NCI-H2081 treated with DMSO at 0.1 percent for 48 hours (cell line): ENCODE data around the gene OR2A5.
"Not testable (repeated sequence)": the region's sequence is repeated elsewhere in the genome, so short reads cannot be mapped to it uniquely, and the experiment has no call there.

Experiments
- DNase-seq: peaks from one replicate; lab custom pipeline; 2025; lab: John Stamatoyannopoulos, UW

OR2A5 gene

DNA sequence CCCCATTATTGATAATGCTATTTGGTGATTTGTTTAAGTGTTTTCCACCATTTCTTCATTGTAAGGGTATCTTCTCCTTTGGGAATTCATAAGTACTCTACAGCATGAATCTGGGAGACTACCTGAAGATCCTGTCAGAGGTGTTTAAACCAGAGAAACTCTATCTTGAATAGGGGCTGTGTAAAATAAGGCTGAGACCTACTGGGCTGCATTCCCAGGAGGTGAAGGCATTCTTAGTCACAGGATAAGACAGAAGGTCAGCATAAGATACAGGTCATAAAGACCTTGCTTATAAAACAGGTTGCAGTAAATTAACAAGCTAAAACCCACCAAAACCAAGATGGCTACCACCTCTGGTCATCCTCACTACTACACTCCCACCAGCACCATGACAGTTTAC lies 13.4 kb upstream of the OR2A5 start:
- no peak for DNase-seq

DNA sequence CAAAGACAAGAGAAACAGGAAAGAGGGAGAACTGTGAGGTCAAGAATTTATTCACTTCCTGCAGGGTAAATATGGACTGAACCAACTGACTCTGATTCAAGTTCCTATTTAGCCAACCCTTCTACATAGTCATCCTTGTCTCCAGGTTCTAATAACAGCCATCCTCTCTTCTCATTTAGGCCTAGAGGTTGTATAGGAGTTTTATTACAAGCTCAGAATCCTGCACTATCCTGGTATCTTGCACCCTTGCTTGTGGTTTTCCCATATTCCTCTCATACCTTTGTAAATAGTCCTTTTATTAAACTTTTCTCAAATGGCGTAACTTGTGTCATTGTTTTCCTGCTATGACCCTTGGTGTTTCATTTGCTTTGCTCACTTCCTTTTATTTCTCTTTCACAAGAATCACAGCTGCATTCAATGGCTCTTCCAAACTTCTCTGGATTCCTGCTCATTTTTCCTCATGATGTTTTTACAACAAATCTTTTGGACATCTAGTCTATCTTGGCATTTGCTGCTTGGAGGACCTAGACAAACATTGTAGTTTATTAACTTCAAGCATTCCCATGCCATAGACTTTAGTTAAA lies 12.4 kb upstream of the OR2A5 start:
- no peak for DNase-seq

- no peak for DNase-seq
These were observed 11.2 kb upstream of the OR2A5 start for GRCh38 chr7:144037414-144038035.

GRCh38 chr7:144038887-144039286 lies 9.9 kb upstream of the OR2A5 start:
- no peak for DNase-seq

DNA sequence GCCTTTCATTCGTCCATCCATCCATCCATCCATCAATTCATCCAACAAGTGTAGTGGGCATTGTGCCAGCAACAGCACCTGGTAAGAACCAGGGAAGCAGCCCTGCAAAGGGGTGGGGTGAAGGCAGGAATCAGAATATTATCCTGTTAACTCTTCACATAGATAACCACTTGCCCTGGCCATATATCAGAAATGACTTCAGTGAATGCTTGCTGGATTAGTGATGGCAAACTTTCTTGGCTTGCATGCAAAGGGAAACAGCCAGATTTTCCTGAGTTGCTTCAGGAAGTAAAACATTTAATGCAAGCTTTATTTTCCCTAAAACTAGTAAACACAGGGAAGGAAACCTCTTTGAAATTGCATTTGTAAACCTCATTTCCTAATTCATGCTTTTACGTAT lies 743 bp downstream of the OR2A5 start:
- DNase-seq = no peak

DNA sequence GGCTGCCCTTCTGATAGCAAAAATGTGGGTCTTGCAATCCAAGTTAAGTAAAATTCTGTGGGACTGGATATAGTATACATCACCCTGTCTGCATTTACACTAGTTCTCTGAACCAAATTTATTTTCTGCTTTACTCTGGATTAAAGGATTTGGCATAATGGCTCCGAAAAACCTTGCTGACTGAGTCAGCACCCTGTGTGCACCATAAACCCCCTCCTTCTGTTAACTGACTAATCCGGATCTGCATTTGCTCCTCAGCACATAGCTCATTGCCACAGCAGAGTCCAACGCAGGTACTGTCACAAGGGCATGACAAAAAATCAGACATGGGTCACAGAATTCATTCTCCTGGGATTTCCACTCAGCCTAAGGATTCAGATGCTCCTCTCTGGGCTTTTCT lies 1.3 kb downstream of the OR2A5 start:
- DNase-seq = no peak

- DNase-seq = not testable (repeated sequence)
These were observed 2.1 kb downstream of the OR2A5 start for GRCh38 chr7:144050884-144051283.

- no peak for DNase-seq
These were observed 9.2 kb downstream of the OR2A5 start for GRCh38 chr7:144057954-144058353.

- no peak for DNase-seq
These were observed 15.0 kb downstream of the OR2A5 start for GRCh38 chr7:144063710-144064109.

DNA sequence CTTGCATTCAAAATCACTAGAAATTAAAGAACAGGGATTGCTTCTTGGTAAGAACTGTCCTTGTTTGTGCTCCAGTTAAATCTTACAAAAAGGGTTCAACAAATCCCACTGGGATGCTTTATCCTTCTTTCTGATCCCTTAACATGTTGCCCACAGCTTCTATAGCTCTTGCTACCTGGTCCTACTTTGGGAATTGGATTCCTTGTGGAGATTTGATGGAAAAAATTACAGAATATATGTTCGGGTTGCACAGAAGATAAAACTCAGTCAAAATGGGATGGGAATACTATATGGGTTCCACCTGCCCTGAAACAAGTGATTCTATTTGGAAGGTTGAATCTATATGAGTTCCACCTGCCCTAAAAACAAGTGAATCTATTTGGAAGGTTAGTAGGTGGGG lies 20.8 kb downstream of the OR2A5 start, which contains the start of gene OR2A25:
TSS of gene OR2A25 (plus strand) at position 301 of the 400 bp plus-strand sequence. CDS start 4,409 bp downstream, outside the sequence.
- DNase-seq = no peak

GRCh38 chr7:144069953-144070352 lies 21.2 kb downstream of the OR2A5 start:
- DNase-seq = no peak

DNA sequence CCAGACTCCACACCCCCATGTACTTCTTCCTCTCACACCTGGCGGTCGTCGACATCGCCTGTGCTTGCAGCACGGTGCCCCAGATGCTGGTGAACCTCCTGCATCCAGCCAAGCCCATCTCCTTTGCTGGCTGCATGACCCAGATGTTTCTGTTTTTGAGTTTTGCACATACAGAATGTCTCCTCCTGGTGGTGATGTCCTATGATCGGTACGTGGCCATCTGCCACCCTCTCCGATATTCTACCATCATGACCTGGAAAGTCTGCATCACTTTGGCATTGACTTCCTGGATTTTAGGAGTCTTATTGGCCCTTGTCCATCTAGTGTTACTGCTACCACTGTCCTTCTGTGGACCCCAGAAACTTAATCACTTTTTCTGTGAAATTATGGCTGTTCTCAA lies 25.6 kb downstream of the OR2A5 start:
- no peak for DNase-seq

DNA sequence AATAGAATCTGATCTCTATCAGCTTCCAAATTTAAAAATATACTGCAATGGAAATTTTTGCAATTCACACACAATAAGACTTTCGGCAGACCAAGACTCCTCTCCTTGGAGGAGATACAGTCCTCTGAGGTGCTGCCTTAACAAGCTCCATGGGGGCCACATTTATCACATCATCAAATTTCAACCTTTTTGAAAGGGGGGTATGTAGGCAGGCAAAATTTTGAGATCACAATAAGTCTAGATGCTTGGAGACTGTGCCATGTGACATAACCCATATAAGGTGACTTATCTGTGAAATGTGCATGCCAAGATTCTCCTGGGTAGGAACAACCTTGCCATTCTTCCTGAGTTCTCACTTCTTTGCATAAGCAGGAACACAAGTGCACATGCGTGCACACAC lies 37.2 kb downstream of the OR2A5 start, which contains the start of gene OR2A12:
TSS of gene OR2A12 (plus strand) at position 301 of the 400 bp plus-strand sequence. CDS start 8,830 bp downstream, outside the sequence.
- no peak for DNase-seq

DNA sequence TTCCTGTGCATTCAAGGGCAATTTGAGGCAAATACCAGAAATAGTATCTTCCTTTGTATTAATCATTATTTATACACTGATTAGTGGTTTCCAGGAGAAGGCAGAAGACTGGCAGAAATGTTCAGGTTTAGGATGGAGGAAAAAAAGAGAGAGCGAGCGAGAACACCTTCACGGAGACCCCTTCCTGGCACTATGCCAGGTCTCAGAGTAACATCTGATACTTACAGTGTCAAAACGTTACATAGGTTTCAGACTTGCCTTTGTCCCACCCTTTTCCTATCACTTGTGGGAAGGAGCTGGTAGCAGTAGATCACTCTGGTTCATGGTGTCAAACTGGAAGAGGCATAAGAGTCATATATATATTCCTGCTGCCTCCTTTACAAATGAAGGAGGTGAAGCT lies 38.0 kb downstream of the OR2A5 start:
- no peak for DNase-seq

DNA sequence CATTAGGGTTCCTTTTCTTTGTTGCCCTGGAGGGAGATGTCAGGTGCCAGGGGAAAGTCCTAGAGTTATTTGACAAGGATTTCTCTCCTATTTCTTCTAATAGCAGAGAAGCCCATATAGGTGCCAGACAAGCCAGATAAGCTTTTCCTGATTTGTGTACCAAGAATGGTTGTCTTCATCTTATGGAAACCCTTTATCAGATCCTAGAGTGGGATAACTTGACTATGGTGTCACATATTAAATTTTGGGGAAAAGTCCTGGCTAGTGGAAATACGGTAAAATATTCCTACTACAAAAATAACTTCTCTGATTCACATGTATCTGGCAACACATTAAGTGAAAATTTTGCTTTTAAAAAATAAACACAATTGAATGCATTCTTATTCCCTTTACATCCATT lies 38.5 kb downstream of the OR2A5 start:
- no peak for DNase-seq

GRCh38 chr7:144090667-144091066 lies 41.9 kb downstream of the OR2A5 start:
- no peak for DNase-seq

GRCh38 chr7:144098776-144099175 lies 50.0 kb downstream of the OR2A5 start:
- no peak for DNase-seq

DNA sequence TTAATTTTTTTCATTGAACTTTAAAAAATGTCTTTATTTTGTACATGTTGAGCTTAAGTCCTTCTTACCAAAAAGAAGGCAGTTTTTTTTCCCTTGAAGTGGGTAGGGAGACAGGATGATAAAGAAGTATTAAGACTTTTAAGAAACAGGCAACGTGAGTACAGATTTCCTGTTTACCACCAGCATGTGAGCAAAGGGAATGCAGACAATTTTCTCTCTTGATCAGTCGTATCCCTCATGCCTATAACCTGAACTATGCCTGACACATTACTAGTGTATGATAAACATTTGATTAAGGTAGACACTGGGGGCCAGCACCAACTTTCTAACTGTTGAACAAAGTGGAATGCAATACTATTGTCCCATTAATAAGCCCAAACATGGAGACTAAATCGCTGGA lies 51.9 kb downstream of the OR2A5 start:
- DNase-seq = no peak

DNA sequence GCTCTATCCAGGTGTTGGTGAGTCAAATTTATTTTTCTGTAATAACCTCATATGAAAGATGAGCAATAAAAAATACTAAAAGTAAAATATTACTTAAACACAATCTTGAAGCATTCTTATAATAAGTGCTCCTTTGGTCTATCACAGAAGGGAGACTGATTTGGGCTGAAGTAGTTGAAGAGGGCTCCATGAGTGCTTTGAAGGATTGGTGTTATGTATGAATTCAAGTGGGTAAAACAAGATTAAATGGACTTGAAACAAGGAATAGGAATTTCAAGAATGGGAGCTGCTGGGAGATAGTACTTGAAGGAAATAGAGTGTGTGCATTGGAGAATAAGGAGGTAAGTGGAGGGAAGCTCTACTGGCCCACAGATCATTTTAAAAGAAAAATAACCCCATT lies 53.3 kb downstream of the OR2A5 start:
- DNase-seq = no peak

DNA sequence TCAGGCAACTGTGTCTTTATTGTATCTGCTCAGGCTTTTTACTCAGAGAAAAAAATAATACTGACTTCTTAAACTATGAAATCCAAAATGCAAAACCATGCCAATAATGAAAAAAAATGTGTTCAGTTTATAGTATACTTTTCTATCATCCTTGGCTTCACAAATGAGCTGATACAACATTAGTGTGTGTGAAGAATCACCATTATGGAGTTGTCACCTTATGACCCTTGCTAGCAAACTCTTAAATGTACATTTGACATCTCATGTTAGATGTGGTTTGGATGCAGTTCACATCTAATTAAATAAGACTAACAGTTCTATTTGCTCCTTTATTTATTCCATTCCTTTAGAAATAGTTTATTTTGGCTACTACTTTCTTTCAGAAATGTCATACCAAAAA lies 56.5 kb downstream of the OR2A5 start:
- no peak for DNase-seq
